HepG2 (cell line): Measurements from ENCODE around the gene PSMB1. TPM values are rescaled to one million over a fixed set of nuclear protein-coding genes. Genes with fewer than 3 reads are reported as not detected.

Source experiments
- ATF7 ChIP-seq, 2 experiments: fragments of 450-650 bp in 1 of 2; sonication (generic) in 1 of 2; formaldehyde crosslinking in 1 of 2; IDR thresholded peaks; 2 replicates each; pipeline versions ENCODE4 v1.4.0 to v1.6.1; 2016 to 2020; ENCODE audit warnings: antibody characterized with exemption in 1 of 2, mild to moderate bottlenecking in 1 of 2, missing genetic modification reagents in 1 of 2
- GTF2F1 ChIP-seq: fragments of 150-350 bp; IDR thresholded peaks from 2 replicates; pipeline ENCODE4 v1.6.1; 2014; ENCODE audit warnings: low read length
- HDAC1 ChIP-seq: sonication (generic); formaldehyde crosslinking; IDR thresholded peaks from 2 replicates; pipeline ENCODE4 v1.5.1; 2020; ENCODE audit warnings: mild to moderate bottlenecking, missing genetic modification reagents
- HOXA9 ChIP-seq: sonication (generic); formaldehyde crosslinking; IDR thresholded peaks from 2 replicates; pipeline ENCODE4 v1.8.1; 2022; ENCODE audit warnings: missing genetic modification reagents, mild to moderate bottlenecking, moderate library complexity, borderline replicate concordance
- KDM5A ChIP-seq: fragments of 200-600 bp; sonication (generic); IDR thresholded peaks from 2 replicates; pipeline ENCODE4 v1.7.0; 2018; ENCODE audit warnings: antibody characterized with exemption, mild to moderate bottlenecking, low read length, borderline replicate concordance
- NCOA5 ChIP-seq: sonication (generic); formaldehyde crosslinking; IDR thresholded peaks from 2 replicates; pipeline ENCODE4 v1.4.0; 2020; ENCODE audit warnings: missing genetic modification reagents
- NFKBIZ ChIP-seq: IDR thresholded peaks from 2 replicates; pipeline ENCODE4 v1.6.1; 2018; ENCODE audit warnings: missing genetic modification reagents, missing compliant biosample characterization
- TERF1 ChIP-seq: sonication (generic); formaldehyde crosslinking; IDR thresholded peaks from 2 replicates; pipeline ENCODE4 v1.8.0; 2022; ENCODE audit warnings: mild to moderate bottlenecking, missing genetic modification reagents, moderate library complexity
- TRIM24 ChIP-seq: sonication (generic); formaldehyde crosslinking; IDR thresholded peaks from 2 replicates; pipeline ENCODE4 v1.8.0; 2022; ENCODE audit warnings: mild to moderate bottlenecking, missing genetic modification reagents
- ZFYVE20 ChIP-seq: sonication (generic); formaldehyde crosslinking; IDR thresholded peaks from 2 replicates; pipeline ENCODE4 v1.8.0; 2023; ENCODE audit warnings: low read depth, mild to moderate bottlenecking, moderate library complexity, missing genetic modification reagents, borderline replicate concordance
- ZNF33B ChIP-seq: sonication (generic); formaldehyde crosslinking; IDR thresholded peaks from 2 replicates; pipeline ENCODE4 v1.5.1; 2020; ENCODE audit warnings: mild to moderate bottlenecking, missing genetic modification reagents
- ZNF44 ChIP-seq: sonication (generic); formaldehyde crosslinking; IDR thresholded peaks from 2 replicates; pipeline ENCODE4 v1.5.1; 2020; ENCODE audit warnings: mild to moderate bottlenecking, missing genetic modification reagents
- ZNF547 ChIP-seq: sonication (generic); formaldehyde crosslinking; IDR thresholded peaks from 2 replicates; pipeline ENCODE4 v1.5.1; 2020; ENCODE audit warnings: mild to moderate bottlenecking, missing genetic modification reagents
- ZNF709 ChIP-seq: sonication (generic); formaldehyde crosslinking; IDR thresholded peaks from 2 replicates; pipeline ENCODE4 v1.5.0; 2020; ENCODE audit warnings: mild to moderate bottlenecking, missing genetic modification reagents
- ZSCAN25 ChIP-seq: sonication (generic); formaldehyde crosslinking; IDR thresholded peaks from 2 replicates; pipeline ENCODE4 v1.8.0; 2022; ENCODE audit warnings: mild to moderate bottlenecking, missing genetic modification reagents
- polyA plus RNA-seq, 8 experiments: library from polyadenylated mRNA; depleted of rRNA in 3 of 8; stranded (reverse) in 7 of 8; unstranded in 1 of 8; fragments of >200 nt; fragmentation: Illumina TruSeq in 4 of 8; extraction: Trizol in 4 of 8; gene quantifications; 2 replicates each; pipeline versions ENCODE4 v1.2.1 to v1.2.3, GENCODE V29; 2011 to 2016; ENCODE audit warnings: low read depth in 4 of 8, missing spikeins in 1 of 8, mixed read lengths in 1 of 8; ENCODE audit not compliant: insufficient read depth in 1 of 8
- total RNA-seq, 5 experiments: library from RNA; depleted of rRNA; stranded (reverse); fragments of >200 nt; fragmentation: Illumina TruSeq; extraction: Trizol; gene quantifications; 2 replicates each; pipeline ENCODE4 v1.2.3, GENCODE V29; 2016; ENCODE audit warnings: low read depth in 1 of 5

PSMB1 gene
- total and polyA plus RNA-seq, 2 of the 13 experiments (the other 11 are each of a cell fraction or from before 2014, with no cell fraction given) = 528 to 592 TPM

GRCh38 chr6:170554013-170554795 lies 1.1 kb upstream of the PSMB1 start, which contains the start of gene TBP (continued):
- TF ChIP-seq ZFYVE20 (no peak), KDM5A (peak; percentile 98), NFKBIZ (CRISPR knock-in tag) (no peak), TRIM24 (CRISPR knock-in tag) (no peak), GTF2F1 (no peak), ATF7 (IDR thresholded peaks at IDR 0.05) (no peak), ATF7 (CRISPR knock-in tag; IDR thresholded peaks at IDR 0.05) (0 out of 2 replicates have a peak, but pooled peaks have one; percentile 35), HDAC1 (peak; percentile 97), ZNF709 (CRISPR knock-in tag) (no peak; the same call in 1 of the 2 replicates), ZNF44 (CRISPR knock-in tag) (peak; percentile 98), ZNF547 (CRISPR knock-in tag) (peak; percentile 89), NCOA5 (CRISPR knock-in tag) (no peak), ZNF33B (no peak), TERF1 (CRISPR knock-in tag) (0 out of 2 replicates have a peak, but pooled peaks have one; percentile 80), HOXA9 (peak; percentile 76; the same call in 1 of the 2 replicates), ZSCAN25 (0 out of 2 replicates have a peak, but pooled peaks have one; percentile 48)
